GM18909 (cell line): ENCODE data around the gene RASL10A.
"Not testable (repeated sequence)": the region's sequence is repeated elsewhere in the genome, so short reads cannot be mapped to it uniquely, and the experiment has no call there.

Source experiments
- ATAC-seq: cut with Tn5 transposase; IDR thresholded peaks from one replicate; pipeline ENCODE4 v1.9.1; 2021; ENCODE audit warnings: mild to moderate bottlenecking; ENCODE audit not compliant: unreplicated experiment, poor library complexity

RASL10A gene, protein sequence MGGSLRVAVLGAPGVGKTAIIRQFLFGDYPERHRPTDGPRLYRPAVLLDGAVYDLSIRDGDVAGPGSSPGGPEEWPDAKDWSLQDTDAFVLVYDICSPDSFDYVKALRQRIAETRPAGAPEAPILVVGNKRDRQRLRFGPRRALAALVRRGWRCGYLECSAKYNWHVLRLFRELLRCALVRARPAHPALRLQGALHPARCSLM

DNA sequence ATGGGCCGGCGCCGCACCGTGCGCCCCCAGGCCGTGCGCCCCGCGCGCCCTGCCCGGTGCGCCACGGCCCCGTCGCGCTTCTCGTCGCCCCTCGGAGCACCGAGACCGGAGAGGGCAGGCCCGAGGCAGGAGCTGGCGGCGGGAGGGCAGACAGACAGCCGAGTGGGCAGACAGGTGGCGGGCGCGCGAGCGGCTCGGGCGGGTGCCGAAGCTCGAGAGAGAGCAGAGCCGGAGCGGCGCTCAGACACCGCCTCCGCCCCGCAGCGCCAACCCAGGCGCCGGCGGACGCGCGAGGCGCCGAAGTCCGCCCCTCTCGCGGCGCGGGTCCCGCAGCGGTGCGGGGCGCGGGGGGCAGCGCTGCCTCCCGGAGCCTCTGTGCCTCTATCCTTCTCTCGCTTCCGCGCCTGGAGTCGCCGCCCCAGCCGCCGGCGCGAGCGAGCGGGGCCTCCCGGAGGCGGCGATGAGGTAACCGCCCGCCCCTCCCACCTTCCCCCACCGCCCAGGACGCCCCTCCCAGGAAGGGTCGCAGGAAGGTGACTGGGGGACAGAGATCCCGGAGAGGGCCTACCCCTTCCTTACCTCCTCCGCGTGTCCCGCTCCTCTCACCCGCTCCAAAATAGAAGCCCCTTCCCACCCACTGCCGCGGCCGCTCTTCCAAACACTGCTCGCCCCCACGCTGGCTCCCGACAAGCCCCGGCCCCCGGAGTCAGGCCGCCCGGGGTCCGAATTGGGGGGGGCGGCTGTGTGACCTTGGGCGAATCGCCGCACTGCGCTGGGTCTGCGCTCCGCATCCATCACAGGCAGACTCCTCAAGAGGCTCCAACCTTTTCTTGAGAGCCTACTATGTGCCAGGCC, at the start of gene RASL10A:
Gene RASL10A, minus strand, starts transcription at position 412 of the 855 bp plus-strand sequence. CDS start 451 bp downstream, outside the sequence.
- ATAC-seq: no peak

DNA sequence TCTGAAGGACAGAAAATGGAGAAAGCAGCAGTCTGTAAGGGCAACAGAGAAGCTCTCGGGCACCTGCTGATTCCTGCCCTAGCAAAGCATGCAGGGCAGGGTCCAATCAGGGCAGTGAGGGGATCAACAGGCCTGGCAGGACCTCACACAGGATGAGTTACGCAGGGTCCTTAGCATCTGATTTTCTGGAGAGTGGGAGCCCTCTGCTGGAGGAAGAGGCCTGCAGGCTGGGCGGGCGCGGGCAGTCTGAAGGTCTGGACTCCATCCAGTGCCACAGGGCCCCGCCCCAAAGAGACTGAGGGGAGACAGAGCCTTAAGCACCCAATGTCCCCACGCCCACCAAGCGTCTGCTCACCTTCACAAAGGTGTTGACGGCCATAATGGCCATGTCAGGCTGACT, 44.0 kb upstream of the RASL10A start:
- no peak for ATAC-seq

DNA sequence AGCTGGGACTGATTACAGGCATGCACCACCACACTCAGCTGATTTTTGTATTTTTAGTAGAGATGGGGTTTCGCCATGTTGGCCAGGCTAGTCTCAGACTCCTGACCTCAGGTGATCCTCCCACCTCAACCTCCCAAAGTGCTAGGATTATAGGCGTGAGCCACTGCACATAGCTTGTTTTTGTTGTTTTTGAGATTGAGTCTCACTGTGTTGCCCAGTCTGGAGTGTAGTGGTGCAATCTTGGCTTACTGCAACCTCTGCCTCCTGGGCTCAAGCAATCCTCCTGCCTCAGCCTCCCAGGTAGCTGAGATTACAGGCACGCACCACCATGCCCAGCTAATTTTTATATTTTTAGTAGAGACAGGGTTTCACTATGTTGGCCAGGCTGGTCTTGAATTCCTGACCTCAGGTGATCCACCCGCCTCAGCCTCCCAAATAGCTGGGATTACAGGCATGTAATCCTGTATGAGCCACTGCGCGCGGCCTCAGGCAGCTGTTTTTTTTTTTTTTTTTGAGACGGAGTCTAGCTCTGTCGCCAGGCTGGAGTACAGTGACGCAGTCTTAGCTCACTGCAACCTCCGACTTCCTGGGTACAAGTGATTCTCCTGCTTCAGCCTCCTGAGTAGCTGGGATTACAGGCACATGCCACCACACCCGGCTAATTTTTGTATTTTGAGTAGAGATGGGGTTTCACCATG, 41.8 kb upstream of the RASL10A start:
- not testable (repeated sequence) for ATAC-seq

DNA sequence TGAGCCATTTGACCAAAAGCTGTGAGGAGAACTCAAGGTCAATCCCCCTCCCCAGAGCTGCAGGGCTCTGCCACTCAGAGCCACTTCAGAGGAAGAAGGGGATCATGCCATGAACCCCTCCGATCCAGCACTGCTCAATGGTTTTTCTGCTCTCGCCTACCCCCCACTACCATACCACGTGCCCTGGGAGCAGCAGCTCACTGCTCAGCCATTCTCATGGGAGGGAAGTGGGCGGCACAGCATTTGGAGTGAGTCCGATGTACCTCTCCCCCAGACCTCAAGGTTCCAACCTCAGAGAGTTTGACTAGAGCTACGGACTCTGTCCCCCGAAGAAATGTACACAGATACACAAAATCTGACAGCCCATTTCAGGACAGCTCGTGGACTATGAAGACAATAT, 38.4 kb upstream of the RASL10A start:
- no peak for ATAC-seq

DNA sequence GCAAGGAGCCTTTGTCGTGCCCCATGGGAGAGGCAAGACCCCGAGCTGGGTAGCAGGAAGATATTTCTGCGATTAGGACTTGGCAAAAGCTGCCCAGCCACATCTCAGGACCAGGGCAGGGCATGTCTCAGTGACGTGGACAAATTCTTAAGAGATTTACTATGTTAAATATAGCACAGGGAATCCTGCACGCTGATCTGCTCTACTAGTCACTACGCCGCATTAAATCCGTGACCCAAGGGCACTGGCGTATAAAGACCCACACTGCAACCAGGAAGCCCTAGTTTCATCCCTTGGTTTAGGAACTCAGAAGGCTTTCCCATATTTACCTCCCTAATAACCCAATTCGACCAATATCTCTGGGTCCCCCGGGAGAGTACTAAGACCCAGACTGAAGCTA, 37.8 kb upstream of the RASL10A start:
- ATAC-seq: no peak

DNA sequence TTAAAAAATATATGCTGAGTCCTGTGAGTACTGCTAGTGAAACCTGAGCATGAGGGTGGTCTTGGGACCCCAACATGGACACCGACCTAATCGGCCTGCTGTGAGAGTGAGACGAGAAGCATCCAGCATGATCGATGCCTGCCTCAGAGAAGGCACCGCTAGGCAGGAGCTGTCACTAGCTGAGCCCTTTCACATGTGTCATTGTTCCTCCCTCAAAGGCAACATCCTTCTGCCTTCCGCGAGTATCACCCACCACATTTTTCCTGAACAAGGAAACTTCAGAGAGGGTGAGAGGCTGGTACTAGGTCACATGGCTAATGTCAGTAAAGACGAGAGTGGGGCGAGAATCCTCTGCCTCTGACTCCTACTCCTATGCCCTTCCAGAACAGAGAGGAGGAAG, 37.3 kb upstream of the RASL10A start:
- no peak for ATAC-seq

DNA sequence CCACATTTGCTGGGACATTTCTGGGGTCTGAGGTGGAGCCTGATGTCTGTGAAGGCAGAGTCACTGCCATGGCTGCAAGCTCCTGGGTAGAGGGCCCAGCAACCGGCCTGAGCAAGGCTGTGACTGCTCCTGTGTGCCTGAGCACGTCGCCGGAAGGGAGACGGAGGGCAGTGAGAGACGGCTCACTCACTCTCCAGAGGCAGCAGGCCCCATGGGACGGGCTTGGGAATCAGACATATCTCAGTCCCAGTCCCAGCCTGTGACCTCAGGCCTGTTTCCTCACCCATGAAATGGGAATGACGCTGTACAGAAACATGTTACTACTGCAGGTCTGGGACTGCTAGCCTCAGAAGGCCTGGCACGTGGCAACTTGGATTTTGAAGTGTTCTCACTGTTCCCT, 36.4 kb upstream of the RASL10A start:
- ATAC-seq: no peak

DNA sequence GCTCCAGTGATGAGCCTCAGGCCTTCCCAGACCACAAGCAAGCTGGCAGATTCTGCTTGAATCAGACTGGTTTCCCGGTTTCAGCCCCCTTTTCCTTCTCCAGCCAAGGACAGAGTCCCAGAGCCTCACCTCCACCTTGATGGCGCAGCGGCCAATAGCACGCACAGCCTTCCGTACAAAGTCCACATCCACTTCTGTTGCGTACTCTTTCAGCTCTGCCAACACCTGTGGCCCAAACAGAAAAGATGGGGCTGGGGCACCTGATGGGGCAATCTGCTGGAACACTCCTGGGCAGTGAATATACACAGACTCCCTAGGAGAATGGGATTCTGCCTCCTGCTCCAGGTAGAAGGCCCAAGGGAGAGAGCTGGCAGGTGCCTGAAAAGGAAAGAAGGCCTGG, 35.5 kb upstream of the RASL10A start:
- ATAC-seq: no peak

DNA sequence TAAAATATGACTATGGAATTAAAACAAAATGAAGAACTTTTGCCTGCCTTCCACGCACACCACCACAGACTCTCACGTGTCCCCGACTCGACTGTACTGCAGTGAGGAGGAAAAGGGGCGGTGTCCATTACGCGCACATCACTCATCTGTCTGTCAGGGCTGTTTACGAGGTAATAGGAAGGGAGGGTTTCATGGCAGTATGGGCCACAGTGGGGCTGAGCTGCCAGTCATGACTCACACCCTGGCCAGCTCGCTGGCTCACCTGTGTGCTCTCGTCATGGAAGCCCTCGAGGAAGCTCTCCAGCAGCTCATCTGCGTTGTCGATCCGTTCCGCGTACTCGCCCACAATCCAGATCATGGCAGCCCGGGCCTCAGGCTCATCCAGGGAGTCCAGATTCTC, 33.5 kb upstream of the RASL10A start:
- ATAC-seq: no peak

DNA sequence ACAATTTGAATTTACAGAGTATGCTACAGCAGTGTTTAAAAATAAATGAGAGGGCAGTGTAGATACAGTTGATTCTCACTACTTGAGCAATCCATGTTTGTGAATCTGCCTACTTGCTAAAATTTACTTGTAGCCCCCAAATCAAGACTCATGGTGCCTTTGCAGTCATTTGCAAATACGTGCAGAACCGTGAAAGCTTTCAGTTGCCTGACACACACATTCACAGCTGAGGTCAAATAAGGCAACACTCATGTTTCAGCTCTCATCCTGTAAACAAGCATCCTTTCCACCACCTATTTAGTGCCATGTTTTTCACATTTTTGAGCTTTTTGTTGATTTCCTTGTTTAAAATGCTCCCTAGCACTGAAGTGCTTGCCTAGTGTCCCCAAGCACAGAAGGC, 32.5 kb upstream of the RASL10A start:
- ATAC-seq: no peak

DNA sequence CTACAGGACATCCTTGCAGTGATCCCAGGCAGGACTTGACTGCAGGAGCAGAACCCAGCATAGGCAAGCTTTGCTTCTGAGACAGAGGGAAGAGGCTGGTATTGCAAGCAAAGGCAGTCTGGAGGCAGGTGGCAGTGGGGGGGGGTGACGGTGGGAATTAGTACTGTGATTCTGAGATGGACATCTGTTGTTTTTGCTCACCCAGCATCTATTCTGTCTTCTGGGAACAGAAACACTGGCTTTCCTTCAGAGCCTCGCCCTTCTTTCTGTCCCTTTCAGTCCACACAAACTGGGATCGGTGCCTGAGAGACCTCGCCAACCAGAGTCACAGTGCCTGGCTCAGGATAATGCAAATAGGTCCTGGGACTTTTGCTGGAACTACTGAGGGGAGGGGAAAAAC, 31.2 kb upstream of the RASL10A start:
- ATAC-seq: no peak

DNA sequence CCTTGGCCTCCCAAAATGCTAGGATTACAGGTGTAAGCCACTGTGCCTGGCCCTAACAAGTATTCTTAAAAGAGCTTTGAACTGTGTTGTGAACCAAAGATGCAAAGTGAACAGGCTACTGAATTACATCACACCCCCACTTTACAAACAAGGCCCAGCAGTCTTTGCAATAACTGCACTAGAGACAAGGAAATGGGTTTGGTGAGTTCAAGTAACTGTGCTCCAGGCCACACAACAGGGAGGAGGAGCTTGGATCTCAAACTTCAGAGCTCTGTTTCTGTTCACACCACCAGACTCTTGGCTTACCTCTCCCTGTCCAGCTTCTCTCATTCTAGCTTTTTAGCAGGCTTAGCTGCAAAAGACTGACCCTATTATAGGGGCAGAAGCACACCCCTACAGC, 30.4 kb upstream of the RASL10A start:
- ATAC-seq: no peak

DNA sequence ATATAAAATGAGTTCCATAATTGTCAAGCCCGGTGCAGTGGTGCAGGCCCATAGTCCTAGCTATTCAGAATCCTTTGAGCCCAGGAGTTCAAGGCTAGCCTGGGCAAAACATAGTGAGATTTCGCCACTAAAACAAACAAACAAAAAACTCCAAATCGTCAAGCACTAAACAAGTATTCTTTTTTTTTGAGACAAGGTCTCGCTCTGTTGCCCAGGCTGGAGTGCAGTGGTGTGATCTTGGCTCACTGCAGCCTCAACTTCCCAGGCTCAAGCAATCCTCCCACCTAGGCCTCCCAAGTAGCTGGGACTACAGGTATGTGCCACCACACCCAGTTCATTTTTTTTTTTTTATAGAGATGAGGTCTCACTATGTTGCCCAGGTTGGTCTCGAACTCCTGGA, 29.4 kb upstream of the RASL10A start:
- not testable (repeated sequence) for ATAC-seq

DNA sequence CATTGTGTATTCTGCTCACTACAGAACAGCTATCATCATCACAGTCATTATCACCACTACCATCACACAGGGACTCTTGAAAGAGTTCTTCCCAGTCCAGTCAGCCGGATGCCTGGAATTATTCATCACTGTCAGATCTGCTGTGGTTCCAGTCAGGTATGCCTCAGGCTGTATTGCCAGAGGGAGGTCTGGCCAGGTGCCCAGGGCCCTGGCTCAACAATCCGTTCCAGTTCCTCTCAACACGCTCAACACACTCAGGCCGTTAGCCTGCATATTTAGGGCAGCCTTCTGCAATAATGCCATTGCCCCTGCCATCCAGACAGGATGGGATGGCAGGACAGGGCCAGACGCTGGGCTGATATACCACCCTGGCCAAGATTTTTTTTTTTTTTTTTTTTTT, 28.6 kb upstream of the RASL10A start:
- no peak for ATAC-seq

DNA sequence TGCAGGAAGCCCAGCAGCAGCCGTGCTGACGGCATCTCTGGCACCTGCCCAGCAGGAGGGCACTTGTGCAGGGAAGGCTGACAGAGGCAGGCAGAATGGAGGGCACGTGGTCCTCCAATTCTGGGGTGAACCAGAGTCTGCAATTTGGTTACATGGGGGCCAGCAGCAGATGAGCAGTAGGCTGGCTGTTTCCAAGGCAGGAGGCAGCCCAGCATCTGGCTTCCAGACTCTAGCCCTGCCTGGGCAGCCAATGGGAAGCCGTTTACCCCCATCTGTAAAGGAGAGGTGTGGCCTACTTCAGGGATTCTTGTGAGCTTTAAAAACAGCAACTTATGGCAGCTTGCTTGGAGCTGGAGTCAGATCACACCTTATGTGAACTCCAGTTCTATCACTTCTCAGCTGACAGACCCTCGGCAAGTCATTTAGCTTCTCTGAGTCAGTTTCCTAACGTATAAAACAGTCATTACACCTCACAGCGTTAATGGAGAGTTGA, 27.9 kb upstream of the RASL10A start:
- no peak for ATAC-seq

DNA sequence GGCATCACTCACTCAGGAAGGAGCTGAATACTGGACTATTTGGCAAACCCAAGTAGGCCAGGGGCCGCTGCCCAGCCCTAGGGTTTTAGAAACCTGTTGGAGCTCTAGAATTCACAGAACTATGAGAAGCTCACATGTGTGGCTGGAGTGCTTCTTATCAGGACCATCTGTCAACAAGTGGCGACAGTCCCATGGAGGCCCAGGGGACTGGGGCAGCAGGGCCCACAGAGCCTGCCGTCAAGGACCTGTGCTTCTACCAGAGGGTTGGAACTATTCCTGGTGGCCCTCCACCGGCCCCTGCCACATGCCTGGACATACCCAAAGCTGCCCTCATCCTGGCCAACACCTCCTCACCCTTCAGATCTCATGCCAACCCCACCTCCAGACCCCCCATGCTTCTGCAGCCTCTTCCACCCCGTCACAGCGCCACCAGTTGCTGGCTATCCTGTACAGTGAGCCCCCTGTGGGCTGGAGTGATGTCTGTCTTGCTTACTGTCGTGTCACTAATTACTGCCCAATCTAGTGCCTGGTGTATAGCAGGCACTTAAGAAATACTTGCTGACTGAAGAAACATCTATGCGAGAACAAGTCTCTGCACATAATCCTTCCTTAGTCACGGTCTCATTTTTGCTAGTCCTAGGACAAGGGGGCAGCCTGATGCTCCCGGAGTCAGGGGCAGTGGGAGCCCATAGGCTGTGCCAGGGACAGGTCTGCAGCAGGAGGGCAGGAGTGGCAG, 27.2 kb upstream of the RASL10A start:
- ATAC-seq: no peak

DNA sequence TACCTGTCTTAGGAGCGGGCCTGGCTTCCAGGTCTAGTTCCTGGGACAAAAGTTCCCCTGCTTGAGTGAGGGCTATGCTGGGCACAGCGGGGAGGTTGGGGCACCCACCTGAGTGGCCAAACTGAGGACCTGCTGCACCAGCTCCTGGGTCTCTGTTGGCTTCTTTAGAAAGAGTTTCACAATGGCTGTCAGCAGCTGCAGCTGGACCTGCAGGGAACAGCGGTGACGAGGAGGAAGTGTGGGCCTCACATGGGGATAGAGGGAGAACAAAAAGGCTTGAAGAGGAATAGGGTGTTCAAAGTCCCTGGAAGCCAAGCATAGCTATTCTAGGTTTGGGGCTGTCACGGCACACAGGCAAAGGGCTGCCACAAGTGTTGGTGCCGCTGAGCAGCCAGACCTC, 26.7 kb upstream of the RASL10A start:
- ATAC-seq: no peak

DNA sequence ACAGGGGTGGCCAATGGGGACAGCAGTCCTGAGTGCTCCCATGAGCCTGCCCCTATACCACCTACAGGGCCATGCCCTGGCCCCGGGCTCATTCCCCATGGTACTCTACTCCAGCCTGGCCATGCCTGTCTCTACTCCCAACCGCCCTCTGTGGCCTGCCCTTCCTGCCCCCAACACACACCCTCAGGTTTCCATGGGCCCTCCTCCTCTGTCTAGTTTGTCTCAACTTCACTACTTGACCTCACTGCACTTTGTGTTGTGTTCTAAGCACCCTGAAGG, 26.3 kb upstream of the RASL10A start:
- ATAC-seq: no peak

DNA sequence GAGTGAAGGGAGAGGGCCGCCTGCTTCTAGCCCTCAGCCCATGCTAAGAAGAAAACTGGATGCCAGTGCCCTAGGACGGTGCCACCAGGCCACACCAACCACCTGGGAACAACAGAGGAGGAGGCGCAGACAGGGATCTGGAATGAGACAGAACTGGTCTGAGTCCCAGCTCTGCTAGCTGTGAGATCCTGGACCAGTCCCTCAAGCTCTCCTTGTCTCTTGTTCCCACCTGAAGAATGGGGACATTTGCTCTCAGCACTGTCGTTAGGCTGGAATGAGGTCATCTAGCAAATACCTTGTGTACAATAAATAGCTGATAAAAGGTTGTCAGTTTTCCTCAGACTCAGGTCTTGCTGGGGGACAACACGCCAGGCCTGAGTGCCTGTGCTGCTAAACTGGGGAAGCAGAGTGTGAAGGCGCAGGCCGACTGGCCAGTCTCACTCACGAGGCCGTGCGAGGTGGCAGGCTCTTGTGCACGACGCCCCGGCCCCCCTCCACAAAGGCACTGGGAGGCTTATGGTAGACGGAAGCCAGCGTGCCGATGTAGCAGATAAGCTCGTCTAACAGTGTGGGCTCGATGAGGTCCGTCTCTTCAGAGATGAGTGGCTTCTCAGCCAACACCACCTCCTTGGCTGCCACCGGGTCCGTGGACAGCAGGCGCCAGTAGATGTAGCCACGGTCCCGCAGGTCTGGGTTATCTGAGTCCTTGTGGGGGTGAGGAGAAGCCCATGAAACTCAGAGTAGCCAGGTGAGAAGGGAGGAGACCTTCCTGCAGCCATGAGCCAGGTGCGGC, 25.8 kb upstream of the RASL10A start:
- no peak for ATAC-seq

DNA sequence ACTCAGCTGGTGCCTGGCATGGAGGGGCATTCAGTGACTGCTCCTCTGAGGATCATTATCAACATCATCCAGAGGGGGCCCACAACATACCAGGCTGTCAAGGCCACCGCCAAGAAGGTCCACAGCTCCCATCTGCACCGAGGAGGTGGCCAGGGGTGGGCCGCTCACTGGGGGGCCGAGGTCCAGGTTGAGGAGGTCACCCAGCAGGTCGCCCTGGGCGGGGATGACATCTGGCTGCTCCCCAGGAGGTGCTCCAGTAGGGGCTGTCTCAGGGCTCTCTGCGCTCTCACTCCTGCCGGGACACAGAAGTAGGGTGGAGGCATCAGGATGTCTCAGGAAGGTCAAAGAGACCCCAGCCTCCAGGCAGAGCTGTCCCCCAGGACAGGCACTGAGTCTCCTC, 25.1 kb upstream of the RASL10A start:
- no peak for ATAC-seq
